ENCODE data around the gene DSE.

DSE gene

DNA sequence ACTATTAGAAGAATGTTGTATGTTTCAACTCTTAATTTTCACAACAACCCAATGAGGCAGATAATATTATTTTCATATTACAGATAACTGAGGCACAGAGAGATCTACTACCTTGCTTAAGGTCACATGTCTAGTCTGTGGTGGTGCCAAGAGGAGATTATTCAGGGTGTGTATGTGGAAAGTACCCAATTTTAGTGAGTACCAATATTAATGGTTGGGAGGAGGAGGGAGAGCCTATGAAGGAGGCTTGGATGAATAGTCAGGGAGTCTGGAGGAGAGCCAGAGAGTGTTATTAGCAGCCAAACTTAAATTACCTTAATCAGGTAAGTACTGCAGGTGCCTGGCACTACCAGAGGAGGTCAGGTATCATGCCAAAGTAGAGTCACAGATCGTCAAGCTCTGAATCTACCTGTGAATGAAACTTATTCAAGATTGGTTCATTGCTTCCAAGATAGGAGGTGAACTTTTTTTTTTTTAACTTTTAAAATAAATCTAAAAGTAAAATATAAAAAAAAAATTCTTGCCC lies 79.5 kb downstream of the DSE start:
- no peak for DNase-seq

GRCh38 chr6:116450769-116451740 lies 80.3 kb downstream of the DSE start:
- no peak for DNase-seq

GRCh38 chr6:116451916-116452315 lies 81.2 kb downstream of the DSE start:
- DNase-seq, result no peak

DNA sequence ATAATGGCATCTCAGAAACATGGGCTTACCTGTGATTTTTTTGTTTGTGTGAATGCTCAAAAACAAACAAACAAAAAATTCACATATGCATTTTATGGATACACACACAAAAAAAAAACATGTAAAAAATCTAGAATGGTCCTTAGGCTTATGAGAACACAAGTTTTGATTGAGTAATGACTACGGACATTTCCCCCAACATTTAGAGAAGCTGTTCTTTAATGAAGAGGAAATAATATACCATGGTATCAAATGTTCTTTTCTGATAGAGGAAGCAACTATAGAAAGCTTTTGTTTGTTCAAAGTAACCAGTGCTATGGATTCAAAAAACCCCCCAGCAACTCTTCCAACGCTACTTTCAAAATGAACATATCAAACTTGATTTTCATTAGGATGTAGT lies 81.8 kb downstream of the DSE start:
- DNase-seq, result no peak

DNA sequence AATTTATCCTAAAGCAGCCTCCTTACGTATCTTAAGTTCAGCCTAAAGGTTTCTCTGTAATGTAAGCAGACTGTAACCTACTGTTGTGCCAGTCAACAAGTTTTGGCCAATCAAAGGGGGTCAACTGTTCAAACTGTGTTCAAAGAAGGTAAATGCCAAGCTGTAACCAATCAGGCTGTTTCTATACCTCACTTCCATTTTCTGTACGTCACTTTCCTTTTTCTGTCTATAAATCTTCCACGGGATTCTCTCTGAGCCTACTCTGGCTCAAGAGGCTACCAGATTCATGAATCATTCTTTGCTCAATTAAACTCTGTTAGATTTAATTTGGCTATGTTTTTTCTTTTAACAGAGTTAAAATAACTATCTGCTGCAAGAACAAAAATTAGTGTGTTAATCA lies 85.4 kb downstream of the DSE start:
- DNase-seq, result no peak

GRCh38 chr6:116456927-116457326 lies 86.2 kb downstream of the DSE start:
- DNase-seq, result no peak

DNA sequence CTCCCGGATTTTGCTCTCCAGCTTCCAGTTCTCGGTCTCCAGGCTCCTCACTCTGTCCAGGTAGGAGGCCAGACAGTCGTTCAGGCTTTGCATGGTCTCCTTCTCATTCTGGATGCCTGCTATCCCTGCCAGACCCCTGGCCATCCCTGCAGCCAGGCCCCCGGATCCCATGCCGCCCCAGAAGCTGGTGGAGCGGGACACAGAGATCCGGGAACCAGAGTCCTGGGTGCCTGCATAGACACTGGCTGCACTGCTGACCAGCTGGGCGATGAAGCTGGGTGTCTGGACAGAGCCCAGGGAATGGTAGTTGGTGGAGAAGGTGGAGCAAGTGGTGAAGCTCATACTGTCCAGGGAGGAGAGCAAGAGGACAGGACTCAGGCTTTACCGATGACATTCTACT lies 87.5 kb downstream of the DSE start:
- no peak for DNase-seq

DNA sequence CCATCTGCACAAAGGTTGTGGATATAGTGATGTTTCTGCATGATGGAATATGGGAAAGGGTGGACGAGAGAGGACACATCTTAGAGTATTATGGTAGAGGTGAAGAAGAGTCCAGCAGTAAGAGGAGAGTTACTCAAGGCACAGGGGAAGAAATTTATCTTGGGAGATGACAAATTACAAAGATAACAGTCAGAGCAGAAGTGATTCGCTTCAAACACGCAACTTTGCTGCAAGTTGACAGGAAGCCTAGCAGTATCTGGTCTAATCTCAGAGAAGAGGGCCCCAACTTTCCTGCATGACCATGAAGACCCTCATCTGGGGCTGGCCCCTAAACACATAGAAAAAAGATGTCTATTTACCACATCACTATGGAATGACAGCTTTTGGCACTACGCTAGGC lies 89.2 kb downstream of the DSE start:
- no peak for DNase-seq

DNA sequence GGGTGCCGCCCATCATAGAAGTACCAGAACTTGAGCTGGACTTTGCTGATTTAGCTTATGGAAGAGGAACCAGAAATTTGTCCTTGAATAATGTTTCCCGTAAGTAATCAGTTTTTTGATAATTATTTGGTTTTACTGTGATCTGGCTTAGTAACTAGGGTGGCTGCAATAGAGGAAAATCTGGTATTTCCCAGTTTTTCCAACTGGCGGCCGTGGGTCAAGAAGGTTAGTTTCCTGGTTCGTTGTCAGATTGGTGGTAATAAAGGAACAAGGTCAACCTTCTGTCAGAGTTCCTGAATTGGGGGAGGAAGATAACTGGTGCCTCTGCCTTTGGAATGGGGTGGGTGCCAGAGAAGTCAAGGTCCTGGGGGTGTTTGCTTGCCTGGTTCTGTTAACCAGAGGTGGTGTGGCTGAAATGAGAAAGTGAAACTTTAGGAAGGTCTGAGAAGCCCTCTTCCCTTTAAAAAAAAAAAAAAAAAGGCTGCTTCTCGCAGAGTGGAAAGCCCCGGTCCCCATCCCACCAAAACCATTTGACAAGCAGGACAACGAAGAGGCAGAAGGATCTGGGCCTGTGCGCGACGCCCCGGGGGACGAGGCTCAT lies 90.7 kb downstream of the DSE start, which contains the start of gene CALHM6:
Gene CALHM6 (plus strand): TSS at position 45 of the 601 bp plus-strand sequence. CDS start 555 bp downstream, at position 600.
- DNase-seq, result no peak

DNA sequence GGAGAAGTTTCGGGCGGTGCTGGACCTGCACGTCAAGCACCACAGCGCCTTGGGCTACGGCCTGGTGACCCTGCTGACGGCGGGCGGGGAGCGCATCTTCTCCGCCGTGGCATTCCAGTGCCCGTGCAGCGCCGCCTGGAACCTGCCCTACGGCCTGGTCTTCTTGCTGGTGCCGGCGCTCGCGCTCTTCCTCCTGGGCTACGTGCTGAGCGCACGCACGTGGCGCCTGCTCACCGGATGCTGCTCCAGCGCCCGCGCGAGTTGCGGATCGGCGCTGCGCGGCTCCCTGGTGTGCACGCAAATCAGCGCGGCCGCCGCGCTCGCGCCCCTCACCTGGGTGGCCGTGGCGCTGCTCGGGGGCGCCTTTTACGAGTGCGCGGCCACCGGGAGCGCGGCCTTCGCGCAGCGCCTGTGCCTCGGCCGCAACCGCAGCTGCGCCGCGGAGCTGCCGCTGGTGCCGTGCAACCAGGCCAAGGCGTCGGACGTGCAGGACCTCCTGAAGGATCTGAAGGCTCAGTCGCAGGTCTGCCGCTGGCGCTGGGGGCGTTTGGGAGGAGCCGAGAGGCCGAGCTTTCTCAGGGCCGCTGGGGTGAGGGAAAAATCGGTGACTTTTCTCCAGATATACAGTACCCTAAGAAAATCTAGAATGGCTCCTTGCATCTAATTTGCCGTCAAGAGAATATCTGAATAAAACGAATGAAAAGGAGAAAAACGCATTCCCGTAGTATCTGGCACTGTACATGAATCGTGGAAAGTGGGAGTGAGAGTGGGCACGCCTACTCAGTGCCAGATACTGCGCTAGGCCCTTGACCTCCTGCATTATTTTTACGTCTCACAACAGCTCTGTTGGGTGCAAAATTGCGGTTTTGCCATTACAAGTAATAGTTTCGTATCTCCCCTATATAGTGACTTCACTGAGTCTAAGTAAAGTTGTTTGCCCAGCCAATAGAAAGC lies 91.5 kb downstream of the DSE start:
- peak; percentile 48 for DNase-seq

GRCh38 chr6:116463301-116463700 lies 92.6 kb downstream of the DSE start:
- no peak for DNase-seq

- no peak for DNase-seq
These were observed 94.5 kb downstream of the DSE start for GRCh38 chr6:116465246-116465645.

DNA sequence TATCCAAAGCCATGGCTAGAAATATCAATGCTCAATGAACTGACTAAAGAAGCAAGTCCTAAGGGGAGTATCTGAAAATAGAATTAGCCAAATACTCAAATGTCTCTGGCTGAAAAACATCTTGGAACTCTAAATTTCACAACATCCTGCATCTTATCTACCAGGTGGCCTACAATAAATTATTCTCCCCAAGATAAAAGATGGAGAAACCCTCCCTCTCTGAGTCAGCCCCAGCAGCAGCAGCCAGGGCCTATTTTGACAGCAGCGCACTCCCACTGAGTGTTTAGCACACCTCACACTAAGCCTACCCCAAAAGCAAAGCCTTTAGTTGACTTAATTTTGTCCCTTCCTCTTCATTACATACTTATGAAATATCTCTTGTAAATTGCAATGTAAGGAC lies 96.3 kb downstream of the DSE start:
- no peak for DNase-seq

DNA sequence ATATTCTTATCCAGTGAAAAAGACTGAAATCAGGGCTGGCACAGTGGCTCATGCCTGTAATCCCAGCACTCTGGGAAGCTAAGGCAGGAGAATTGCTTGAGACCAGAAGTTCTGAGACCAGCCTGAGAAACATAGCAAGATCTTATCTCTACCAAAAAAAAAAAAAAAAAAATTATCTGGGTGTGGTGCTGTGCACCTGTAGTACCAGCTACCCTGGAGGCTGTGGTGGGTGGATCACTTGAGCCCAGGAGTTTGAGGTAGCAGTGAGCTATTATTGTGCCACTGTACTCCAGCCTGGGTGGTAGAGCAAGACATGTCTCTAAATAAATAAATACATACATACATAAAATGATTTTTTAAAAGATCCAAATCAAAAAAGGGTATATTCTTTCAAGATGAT lies 96.8 kb downstream of the DSE start:
- DNase-seq, result no peak

GRCh38 chr6:116468293-116468692 lies 97.5 kb downstream of the DSE start:
- no peak for DNase-seq

DNA sequence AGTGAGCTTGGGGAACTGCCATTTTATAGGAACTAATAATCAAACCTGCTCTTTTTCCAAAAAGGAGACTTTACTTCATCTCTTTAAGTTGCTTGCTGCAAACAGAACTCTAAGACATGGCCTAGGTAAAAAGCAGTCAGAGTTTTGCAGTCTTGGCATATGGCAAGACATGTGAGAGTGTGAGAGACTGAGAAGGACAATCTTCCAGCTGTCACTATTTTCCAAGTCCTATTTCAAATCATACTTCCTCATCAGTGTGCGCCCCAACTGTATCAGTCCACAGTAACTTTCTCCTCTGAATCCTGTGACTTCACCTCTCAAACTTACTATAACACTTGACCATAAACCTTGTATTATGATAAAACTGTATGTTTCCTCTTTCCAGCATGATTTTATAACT lies 100.8 kb downstream of the DSE start:
- DNase-seq, result peak; percentile 41

- DNase-seq, result no peak
These were observed 102.0 kb downstream of the DSE start for GRCh38 chr6:116472706-116473105.

DNA sequence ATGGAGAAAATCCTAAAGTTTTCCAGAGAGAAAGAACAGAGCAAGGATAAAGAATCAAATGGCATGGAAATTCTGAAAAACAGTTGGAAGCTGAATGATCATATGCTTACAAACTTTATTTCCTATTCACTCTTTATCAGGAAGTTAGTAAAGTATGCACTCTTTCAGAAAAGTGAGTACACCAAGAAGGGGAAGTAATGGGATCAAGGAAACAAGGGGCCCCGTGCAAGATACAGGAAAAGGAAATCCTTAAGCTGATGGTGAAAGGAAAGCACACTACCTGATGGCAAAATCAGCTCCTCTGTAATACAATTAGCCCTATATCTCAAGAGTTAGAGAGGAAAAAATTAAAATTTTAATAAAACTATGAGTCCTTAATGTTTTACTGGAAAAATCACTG lies 104.4 kb downstream of the DSE start:
- no peak for DNase-seq

DNA sequence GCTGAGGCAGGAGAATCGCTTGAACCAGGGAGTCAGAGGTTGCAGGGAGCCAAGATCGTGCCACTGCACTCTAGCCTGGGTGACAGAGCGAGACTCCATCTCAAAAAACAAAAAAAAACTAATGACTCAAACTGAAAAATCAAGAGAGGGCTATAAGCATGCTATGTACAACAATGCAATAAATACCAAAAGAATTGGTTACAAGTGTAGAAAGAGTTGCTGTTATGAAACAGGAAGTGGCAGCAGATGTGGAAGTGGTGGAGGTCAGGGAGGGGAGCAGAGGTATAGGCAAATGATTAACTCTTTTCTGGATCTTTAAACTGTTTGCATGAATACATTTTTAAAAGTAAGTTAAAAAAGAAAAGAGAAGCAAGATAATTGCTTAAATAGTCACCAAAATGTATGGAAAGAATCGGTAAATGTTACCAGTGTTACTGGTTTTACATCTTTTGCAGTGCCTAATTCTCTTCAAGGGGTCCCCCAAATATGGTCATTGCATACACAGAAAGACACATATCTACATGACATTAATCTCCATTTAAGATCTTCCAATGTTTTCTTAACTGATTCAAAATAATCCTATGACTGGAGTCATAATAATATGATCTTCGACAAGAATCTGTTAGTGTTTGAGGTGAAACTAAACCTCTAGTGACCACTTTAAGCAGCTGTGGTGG lies 105.4 kb downstream of the DSE start:
- no peak for DNase-seq

DNA sequence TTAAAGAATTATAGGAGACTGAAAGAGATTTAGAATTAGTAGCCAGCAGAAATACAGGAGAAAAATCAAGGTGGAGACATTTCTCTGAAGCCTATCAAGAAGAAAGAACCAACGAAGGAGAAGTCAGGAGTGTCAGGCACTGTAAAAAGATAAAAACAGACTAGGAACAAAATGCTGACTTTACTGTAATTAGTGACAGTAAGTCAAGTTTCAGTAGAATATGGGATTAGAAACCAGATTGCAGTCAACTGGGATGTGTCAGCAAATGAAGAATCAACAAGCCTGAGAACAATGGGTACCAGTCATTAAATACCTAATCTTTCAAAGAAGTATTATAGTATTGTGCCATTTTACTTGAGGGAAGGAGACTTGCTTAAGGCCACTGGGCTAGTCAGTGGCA lies 112.0 kb downstream of the DSE start:
- DNase-seq, result no peak

DNA sequence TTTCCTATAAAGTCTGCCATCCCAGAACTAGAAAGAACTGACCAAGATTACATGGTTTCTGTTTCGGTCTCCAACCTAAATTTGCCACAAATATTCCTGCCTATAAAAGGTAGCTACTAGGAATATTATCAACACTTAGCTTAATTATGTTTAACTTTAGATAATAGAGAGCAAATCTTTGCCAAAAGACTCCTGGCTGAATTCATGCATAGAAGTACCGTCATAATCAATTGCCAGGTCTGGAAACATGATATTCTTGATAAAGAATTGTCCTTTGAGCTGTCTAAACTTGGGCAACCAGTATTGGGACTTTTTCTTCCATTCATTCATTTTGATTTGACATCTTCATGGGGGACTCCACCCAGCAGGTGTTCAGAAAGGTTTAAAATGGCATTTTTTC lies 112.9 kb downstream of the DSE start:
- no peak for DNase-seq

DNA sequence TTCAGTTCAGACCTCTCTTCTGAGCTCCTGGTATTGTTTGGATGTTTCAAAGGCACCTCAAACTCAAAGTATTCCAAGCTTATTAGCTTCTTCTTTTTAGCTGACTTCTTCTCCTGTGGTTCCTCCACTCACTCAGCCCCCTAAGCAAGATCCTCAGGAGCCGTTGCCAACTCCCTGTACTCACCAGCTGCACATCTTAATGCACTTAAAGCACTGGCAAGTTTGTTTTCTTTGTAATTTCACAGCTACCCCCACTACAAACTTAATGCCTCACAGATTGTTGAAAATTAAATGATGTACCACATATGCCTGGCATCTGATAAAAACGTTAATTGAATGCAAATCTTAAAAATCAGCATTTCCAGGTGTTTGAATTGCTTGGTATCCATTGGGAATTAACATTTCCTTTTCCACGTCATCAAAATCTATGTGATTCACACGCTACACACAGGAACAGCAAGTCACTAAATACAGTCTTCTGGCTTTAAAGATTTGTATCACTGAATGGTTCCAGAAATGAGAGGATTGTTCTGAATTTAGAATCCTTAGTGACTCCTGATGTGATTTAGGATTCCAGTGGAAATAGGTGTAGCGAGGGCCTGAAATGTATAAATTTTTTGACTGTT lies 114.9 kb downstream of the DSE start:
- no peak for DNase-seq
